ENCODE results near the gene TAF4. TPM values are rescaled to one million over a fixed set of nuclear protein-coding genes. Genes with fewer than 3 reads are reported as not detected.

The TAF4 gene
- 6.5 and 8.9 TPM in 2 replicates for total RNA-seq

DNA sequence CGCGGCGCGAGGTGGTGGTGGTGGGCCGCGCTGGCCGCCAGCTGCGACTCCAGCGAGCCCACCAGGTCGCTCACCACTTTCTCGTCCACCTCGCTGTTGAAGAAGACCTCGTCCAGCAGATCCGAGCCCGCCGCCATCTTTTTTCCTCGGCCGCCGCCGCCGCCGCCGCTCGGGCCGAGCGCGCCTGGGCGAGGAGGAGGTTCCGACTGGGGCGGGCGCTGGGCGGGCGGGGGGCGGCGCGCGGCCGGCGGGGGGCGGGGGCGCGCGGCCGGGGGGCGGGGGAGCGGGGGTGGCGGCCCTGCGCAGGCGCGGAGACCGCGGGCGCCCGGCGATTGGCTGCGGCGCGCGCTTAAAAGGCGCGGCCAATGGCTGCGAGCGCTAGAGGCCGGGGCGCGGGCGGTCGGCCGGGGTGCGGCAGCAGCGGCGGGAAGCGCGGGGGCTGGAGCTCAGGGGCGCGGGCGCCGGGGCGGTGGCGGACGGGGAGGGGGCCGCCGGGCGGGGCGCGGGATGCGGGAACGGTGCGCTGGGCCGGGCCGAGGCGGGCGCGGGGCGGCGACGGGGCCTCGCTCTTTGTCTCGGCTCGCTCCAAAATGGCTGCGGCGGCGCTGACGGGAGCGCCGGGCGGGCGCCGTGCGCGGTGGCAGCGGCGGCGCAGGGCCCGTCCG lies at the start of gene TAF4:
TSS of gene TAF4 (minus strand) at position 208 of the 665 bp plus-strand sequence. CDS start at position 137, 71 bp downstream.
- DNase-seq (ENCODE audit: low read depth), result no peak
- peak within 1 kb of the TSS; percentile 71 for H3K4me3 ChIP-seq (ENCODE audit: low read depth, low read length)
- no peak for TF ChIP-seq CTCF (conservative IDR thresholded peaks at IDR 0.05; ENCODE audit: low read depth, low read length)

DNA sequence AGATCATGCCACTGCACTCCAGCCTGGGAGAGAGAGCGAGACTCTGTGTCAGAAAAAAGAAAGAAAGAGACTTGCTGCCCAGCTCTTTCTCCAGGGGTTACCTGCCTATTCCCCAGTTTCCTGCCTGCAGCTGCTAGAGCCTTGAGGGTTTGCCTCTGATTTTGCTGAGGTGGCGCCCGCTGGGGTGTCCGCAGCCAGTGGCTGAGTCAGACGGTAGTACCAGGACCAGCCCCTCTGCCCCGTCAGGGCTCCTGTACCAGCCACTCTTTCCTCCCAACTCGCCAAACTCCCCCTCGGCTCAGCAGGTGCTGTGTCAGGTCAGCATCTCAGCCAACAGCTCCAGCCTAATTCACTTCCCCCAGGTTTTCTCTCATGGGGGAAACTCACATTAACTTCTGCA lies 49.2 kb upstream of the TAF4 start:
- TF ChIP-seq CTCF (conservative IDR thresholded peaks at IDR 0.05; ENCODE audit: low read depth, low read length), result no peak
- DNase-seq (ENCODE audit: low read depth), result no peak
- H3K4me3 ChIP-seq (ENCODE audit: low read depth, low read length), result no peak overlapping the region

DNA sequence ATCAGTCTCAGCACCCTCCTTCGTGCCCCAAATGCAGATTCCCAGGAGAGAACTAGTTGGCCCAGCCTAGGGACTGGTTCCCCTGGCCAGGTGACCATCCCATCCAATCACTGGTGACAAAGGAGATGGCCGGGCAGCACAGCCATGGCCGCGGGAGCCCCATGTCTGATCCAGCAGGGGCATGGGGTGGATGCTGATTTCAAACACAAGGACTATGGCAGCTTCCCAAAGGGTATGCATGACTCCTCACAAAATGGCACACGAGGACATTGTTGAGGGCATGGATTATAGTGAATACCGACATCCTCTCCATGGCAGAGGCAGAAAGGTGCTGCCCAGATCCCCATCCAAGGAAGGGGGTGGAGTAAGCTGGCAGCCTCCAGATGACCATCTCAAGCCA lies 46.7 kb upstream of the TAF4 start:
- no peak for TF ChIP-seq CTCF (conservative IDR thresholded peaks at IDR 0.05; ENCODE audit: low read depth, low read length)
- DNase-seq (ENCODE audit: low read depth), result no peak

GRCh38 chr20:62111148-62111547 lies 45.5 kb upstream of the TAF4 start:
- DNase-seq (ENCODE audit: low read depth), result no peak
- H3K4me3 ChIP-seq (ENCODE audit: low read depth, low read length), result no peak overlapping the region
- no peak for TF ChIP-seq CTCF (conservative IDR thresholded peaks at IDR 0.05; ENCODE audit: low read depth, low read length)

More for the DNA sequence above, 46.7 kb upstream of the TAF4 start:
- H3K4me3 ChIP-seq (ENCODE audit: low read depth, low read length), result no peak overlapping the region

- no peak overlapping the region for H3K4me3 ChIP-seq (ENCODE audit: low read depth, low read length)
- no peak for DNase-seq (ENCODE audit: low read depth)
- no peak for TF ChIP-seq CTCF (conservative IDR thresholded peaks at IDR 0.05; ENCODE audit: low read depth, low read length)
Measured at GRCh38 chr20:62105592-62105991, 39.9 kb upstream of the TAF4 start.

- no peak for TF ChIP-seq CTCF (conservative IDR thresholded peaks at IDR 0.05; ENCODE audit: low read depth, low read length)
- H3K4me3 ChIP-seq (ENCODE audit: low read depth, low read length), result no peak overlapping the region
- no peak for DNase-seq (ENCODE audit: low read depth)
Measured at GRCh38 chr20:62104791-62105345, 39.2 kb upstream of the TAF4 start.
